Loucy (cell line): ENCODE results near the gene SLC35G3.

ENCODE experiments used
- CTCF ChIP-seq: fragments of 200-600 bp; sonication (generic); conservative IDR thresholded peaks from 2 replicates; pipeline ENCODE4 v1.5.1; 2014; ENCODE audit warnings: mild to moderate bottlenecking, antibody characterized with exemption, low read length
- EZH2phosphoT487 ChIP-seq: fragments of 200-600 bp; IDR thresholded peaks from 2 replicates; pipeline ENCODE4 v1.6.1; 2018; ENCODE audit warnings: antibody characterized with exemption, mild to moderate bottlenecking, moderate library complexity, borderline replicate concordance

DNA sequence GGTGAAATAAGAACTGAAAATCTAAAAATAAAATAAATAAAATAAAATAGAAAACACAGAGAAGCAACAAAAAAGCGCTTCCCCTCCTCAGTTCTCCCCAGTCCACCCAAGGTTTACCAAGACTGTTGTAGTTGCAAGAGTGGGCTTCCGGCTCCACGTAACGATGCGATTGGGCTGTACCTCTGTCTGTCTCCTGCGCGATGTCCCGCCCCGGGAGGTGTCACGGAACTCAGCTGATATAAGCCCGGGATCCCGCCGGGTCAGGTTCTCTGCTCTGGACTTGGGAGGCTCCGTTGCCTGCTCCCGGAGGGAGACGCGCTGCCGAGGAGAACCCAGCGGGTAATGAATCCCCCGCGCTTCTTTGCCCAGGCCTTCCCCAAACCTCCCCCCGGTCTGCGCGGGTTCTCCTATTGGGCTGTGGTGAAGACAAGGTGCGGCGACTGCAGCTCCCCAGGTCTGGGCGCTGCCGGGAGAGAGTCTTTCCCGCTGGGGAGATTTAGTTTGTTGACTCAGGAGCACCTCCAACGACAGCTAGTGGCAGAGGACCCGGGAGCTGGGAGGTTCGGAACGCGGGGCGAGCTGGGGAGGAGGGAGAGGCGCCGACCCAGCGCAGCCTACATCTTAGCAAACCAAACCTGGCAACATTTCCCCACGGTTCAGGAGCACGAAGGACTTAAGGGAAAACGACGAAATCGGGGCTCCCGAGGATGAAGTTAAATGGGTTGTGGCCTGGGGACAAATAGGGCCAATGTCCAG, 48.8 kb upstream of the SLC35G3 start, which contains the start of gene SLFN5:
- TF ChIP-seq CTCF: no peak
- TF ChIP-seq EZH2phosphoT487: no peak
